NCI-H2107 treated with DMSO at 0.1 percent for 48 hours (cell line): ENCODE results near the gene KIAA2012.

Experiments
- DNase-seq: peaks from one replicate; lab custom pipeline; 2025; ENCODE audit not compliant: unreplicated experiment; lab: John Stamatoyannopoulos, UW

The KIAA2012 gene

DNA sequence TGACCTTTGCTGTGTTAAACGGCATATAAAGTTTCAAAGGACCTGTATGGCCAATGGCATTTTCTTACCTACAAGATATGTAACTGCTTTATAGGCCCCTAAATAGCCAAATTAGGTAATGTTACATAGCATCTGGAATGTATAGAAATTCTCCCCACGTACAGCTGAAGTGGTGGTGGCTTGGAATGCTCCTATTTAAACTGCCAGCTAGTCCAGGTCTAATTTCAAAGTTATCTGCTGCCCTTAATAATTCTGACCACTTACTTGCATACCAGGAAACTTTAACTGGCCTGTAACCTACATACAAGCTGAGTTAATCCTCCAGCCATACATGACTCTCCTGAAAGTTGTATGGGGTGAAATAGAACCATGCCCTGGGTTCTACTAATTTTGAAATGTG is 1.3 kb downstream of the KIAA2012 start:
- no peak for DNase-seq

DNA sequence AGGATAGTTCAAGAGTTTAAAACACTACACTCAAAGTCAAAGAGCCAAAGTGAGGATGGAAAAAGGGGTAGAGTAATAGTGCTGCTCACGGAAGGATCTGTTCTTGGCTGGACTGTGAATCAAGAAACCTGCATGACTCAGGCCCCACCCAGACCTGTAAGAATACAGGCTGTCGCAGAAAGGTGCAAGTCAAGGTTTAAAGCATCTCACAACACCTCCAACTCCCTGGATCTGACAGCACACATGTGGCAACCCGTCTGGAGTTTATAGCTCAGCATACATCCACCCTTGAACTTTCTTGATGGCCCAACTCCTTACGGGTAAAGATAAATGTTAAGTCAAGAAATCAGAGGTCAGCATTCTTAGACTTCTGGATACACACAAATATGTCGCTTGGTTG is 6.3 kb downstream of the KIAA2012 start:
- DNase-seq = no peak

DNA sequence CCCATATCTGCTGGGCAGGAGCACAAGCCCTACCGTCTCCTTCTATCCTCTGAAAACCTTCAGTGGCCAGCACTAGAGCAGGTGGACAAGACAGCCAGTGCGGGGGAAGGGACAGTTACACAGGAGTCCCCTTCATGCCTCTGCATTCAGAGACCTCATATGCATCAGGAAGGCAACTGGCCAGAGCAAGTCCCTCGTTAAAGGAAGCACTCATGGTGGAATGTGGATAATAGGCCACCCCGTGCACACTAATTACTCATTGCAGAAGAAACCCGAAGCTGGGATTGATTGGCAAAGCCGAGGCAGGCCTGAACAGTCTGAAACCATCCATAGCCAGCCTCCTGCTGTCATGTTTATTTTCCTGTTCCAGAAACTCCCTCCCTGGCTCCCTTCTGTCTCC is 11.2 kb downstream of the KIAA2012 start:
- peak; percentile 68 for DNase-seq

DNA sequence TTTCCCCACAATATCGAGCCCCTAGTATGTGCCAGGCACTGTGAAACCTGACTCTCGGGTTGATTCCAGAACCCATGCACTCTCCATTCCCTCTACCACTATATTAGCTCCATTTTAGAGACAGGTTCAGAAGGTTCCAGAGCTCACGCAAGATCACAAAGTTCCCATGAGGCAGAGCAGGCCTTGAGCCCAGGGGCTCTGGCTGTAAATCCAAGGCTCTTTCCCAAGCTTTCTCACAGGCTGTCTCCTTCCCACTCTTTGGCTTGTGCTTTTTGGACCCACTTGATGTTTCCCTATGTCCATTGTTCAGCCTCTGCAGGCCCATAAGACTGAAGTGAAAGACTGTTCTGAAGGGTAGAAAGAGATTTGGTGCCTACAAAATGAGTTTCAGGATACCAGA is 15.7 kb downstream of the KIAA2012 start:
- DNase-seq = no peak

DNA sequence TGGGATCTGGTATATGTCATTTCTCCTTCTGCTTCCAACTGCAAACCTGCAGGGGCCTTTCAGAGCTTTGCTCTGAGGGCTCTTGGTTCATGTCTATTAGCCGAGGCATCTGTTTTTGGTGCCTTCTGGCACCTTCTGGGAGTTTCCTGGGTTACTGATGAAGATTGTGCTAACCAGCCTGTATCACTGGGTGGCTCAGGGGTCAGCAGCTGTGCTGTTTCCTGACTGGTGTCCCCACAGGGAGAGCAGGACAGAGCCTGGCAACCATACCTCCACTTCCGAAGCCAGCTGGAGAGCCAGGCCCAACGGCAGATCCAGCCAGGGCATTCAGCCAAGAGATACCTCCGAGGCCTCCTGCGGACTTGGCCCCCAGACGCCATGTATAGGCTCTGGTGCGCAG is 17.5 kb downstream of the KIAA2012 start:
- no peak for DNase-seq

DNA sequence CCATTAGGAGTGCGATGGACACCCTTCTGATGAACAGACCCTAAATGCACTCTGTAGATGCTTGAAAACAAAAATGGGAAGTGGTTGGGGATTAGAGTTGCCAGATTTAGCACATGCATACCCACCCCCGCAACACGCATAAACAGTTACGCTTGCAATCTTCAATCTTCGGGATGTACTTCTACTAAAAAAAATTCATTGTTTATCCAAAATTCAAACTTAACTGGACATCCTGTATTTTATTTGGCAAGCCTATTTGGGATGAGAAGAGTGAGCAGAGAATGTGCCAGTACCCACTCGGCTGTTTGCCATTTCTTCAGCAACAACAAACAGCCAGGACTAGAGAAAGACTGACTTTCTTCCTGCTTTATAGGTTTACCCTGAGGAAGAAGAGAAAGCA is 18.4 kb downstream of the KIAA2012 start:
- DNase-seq = no peak

DNA sequence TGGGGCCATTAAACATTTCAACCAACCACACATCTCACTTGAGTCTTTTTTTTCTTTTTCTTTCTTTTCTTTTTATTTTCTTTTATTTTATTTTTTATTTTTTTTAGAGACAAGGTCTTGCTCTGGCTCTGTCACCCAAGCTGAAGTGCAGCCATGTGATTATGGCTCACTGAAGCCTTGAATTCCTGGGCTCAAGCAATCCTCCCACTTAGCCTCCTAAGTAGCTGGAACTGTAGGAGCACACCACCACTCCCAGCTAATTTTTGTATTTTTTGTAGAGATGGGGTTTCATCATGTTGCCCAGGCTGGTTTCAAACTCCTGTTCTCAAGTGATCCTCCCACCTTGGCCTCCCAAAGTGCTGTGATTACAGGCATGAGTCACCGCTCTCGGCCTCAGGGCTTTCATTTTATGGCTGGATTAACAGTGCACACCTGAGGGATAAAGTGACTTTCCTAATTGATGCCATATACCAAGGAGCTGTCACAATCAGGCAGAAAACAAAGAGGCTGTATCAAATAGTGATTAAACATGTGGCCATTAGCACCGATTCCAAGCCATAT is 21.5 kb downstream of the KIAA2012 start:
- no peak for DNase-seq

DNA sequence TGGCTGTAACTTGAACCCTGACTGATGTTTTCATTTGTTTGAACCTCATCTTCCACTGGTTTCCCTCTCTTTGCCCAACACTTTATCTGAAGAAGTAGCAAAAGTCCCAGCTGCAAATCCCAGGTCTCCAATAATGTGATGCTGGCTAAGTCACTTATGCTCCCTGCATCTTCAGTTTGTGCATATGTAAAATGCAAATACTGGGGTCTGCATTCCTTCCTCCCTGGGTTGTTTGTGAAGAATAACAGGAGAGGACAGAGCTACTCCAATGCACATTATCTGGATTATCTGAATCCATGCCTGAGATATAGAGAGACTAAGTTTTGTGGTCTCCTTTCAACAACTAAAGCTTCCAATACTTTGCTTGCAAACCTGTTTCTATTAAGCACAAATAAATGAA is 22.2 kb downstream of the KIAA2012 start:
- DNase-seq = no peak

DNA sequence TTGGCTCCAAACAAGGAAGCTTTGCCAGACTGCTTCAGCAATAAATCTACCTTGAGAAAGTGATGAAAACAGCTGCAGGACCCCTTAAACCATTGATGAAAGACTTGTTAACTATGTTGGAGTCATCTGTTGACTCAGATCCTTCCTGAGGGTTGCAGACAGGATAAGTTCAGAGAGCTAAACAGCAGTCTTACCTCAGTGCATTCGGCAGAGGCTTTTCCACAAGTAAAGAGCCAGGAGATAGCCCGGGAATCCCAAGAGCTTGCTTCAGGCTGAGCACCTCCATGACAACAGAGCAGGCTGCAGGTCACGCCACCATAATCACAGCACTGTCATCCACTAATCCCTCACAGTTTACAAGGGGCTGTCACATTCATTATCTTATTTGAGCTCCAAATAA is 23.7 kb downstream of the KIAA2012 start:
- no peak for DNase-seq

DNA sequence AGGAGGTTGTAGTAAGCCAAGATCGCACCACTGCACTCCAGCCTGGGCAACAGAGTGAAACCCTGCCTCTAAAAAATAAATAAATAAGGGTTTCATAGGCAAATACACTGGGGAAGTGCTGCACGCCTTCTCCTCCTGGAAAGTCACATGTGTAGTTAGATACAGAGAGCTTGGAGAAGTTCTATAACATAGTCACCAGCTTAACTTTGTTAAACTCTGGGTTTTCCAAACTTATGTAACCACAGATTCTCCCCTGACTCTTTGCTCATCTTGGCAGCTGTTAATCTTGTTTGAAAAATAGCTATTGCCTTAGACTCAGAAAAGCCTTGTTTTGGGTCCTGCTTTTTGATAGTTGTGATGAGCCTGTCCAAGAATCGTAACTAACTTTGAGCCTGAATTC is 25.2 kb downstream of the KIAA2012 start:
- DNase-seq = no peak

DNA sequence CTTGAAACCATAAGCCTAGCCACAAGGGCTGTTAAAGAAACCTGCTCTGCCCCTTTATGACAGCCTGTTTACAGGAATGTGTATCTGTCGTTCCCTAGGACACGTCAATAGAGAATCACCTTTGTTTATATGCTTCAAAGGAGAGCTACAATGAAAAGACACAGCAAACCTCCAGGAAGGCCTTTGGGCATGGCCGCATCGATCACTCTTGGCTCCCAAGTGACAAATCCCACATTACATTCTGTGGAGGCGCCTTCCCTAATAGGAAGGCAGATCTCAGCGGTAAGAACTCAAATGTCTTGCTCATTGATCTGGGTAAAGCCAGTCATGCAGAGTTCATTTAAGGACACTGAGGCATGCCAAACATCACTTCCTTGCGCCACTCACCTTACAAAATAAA is 26.5 kb downstream of the KIAA2012 start:
- DNase-seq = no peak

DNA sequence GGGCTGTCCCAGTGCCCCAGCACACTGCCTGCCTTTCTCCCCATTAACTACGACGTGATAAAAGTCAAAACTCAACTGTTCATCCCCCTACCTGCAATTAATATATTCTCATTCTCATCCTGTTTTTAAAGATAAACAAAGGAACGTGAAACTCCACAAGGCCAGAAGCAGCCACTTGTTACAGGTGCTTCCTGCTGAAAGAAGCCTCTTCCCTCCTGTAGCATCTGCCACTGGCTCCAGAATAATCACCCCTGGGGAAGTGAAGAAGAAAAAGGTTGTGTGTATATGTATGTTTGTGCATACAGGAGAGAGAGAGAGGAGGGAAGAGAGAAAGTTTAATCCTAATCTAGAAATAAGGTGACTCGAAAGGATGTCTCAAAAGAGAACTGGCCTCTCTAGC is 27.1 kb downstream of the KIAA2012 start:
- DNase-seq = no peak

DNA sequence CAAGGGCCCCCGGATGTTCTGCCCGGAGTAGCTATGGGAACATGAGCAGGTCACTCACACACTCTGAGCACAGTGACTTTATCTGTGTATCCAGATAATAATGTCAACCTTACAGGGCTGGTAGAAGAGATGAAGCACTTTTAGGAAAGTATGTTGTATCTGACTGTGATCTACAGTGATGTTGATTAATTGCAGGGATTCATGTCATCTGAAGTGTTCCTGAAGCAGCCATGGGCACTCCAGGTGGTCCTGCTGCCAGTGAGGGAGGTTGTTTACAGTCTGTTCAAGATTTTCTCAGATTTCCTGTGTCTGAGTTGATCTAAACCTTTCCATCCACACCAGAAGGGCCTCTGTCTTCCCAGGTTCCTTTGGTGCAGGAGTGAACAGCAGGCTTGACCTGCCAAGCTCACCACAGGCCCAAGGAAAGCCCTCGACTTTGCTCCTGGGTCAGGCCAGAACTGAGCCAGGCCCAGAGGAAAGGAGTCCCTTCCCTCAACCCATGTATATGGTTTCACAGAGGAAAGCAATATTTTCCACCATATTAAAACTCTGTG is 28.0 kb downstream of the KIAA2012 start:
- DNase-seq = no peak

DNA sequence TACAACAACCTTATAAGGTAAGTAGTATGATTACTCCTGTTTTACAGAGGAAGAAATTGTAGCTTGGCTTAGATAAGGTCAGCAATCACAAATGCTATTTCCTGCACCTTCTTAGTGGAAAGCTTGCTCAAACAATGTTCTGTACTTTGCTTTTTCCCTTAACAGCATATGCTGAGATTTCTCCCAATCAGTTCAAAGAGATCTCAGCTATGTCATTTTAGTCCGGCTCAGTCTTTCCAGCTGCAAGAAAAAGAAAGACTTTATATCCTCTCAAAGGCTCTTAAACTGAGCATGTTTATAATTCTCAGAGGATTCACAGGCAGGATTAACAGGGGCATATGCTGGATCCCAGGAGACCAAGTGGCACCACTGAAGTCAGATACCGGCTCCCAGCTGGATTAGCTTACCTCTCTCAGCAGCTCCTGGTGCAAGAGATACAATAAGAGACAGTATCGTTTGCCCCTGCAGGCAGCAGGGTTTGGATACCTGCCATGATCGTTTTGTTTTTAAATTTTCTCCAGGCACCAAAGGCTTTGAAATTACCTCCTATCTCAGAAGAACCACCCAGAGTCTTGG is 29.5 kb downstream of the KIAA2012 start:
- peak; percentile 43 for DNase-seq

DNA sequence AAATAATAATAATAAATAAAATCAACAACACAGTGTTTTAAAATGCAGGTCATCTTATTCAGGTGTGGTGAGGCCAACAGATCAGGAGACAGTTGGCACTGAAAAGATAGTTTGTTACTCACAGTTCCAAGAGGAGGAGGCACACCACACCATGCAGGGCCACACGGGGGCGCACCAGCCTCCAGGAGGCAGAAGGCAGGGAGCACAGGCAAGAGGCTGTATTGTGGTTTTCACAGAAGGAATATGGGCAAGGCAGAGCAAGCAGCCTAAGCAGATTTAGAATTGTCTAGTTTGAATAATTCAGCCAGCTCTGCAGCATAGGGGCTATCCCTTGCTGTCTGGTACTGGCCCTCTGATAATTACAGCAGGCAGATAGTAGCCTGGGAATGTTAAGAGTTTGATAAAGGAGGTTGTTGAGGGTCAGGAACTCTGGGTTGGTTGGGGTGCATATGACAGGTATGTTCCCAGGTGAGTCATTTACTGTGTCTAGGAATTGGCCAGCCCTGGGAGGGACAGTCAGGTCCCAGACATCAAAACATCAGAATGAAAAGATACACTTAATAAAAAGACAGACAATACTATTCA is 31.3 kb downstream of the KIAA2012 start:
- DNase-seq = no peak

DNA sequence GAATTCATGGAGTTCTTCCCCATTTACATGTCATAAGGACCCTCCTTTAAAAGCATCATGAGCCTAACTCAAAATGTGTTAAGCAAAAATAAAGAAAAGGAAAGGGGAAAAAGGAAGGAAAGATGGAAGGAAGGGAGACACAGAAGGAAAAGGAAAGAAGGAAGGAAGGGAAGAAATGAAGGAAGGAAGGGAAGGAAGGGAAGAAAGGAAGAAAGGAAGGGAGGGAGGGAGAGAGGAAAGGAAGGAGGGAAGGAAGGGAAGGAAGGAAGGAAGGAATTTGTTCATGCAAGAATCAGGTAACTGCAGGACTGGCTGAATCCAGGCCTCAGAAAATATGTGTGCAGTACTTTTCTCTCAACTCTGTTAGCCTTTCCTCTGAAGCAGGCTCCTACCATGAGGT is 32.0 kb downstream of the KIAA2012 start:
- no peak for DNase-seq

DNA sequence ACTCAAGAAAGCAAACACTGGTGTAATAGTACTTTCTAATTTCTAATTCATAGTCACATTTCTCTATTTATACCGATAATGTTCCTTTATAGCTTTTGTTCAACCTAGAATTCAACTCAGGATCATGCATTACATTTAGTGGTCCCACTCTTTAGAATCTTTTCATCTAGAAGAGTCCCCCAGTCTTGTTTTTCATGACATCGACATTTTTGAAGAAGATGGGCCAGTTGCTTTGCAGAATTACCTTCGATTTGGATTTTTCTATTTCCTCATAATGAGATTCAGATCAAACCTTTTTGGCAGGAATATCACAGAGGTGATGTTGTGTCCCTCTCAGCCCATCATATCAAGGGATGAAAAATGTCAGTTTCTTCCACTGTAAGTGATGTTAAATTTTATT is 35.3 kb downstream of the KIAA2012 start:
- DNase-seq = no peak

DNA sequence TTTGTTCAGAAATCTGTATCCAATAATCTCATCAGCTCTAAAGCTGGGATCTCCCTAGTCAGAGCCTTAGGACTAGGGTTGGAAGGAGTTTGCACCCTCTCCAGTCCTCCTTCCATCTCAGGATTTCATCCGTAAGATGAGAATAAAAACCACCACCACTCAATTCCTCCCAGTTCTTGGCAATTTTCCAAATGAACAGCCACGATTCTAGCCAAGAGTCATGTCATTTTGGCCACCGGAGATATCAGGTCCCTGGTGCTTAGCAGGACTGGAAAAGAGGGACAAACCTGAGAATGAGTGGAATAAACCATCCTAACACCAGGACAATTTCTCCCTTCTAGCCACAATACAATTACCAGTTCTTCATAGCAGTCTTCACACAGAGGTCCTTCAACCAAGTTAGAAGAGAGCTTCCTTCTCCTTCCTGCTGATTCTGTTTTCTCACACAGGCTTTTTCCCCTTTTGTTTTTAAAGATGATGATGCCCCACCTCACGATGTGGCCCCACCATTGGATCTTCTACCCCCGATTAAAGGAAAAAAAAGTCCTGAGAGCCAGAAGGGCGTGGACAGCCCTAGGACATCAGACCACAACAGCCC is 36.2 kb downstream of the KIAA2012 start:
- no peak for DNase-seq

DNA sequence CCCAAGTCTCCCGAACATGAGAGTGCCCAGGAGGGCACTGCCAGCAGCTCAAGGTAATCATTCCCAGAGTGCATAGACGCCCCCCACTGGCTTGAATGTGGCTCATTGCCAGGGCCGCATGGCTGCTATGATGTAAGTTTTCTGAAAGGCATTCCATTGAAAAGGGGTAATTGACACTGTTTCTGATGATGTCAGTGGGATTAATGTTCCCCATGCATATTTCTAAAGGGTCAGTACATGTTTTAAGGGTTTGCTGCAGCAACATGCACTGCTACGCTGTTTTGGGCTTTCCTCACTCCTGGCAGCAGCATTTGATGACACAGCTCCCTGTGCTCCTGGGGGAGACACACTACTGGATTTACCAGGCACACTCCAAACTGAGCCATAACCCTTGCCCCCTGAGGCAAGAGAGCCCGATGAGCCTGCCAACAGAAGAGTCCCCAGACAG is 36.7 kb downstream of the KIAA2012 start:
- no peak for DNase-seq

DNA sequence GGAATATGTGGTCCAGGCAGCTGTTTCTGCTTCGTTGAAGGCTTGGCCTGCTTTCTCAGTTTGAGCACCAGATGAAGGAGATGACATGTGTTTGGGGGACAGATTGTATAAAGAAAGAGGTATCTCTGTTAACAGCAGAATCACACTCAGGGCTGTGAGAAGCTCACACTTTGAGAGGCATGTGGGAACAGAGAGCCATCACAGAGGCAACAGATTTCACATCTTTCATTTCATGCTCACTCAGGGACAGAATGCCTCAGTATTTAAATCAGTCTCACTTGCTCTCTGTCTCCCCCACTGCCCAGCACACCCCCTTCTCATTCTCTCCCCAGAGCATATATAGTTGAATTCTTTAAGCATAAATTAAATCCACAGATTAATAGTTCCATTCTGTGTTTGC is 37.4 kb downstream of the KIAA2012 start:
- DNase-seq = no peak

DNA sequence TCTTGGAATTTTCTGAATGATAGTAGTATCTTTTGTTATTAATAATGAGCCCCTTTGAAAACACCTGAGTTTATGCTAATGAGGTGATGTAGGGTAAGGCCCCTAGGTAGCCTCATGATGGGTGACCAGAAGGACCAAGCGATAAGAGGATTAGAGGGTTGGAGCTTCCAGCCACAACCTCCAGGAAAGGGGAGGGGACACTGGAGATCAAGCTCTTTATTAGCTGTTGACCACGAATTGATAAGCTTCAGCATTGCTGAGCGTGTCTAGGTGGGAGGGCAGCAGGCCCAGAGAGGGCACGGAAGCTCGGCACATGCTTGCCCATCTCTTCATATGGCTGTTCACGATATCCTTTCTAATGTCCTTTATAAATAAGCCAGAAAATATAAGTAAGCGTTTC is 39.0 kb downstream of the KIAA2012 start:
- no peak for DNase-seq

DNA sequence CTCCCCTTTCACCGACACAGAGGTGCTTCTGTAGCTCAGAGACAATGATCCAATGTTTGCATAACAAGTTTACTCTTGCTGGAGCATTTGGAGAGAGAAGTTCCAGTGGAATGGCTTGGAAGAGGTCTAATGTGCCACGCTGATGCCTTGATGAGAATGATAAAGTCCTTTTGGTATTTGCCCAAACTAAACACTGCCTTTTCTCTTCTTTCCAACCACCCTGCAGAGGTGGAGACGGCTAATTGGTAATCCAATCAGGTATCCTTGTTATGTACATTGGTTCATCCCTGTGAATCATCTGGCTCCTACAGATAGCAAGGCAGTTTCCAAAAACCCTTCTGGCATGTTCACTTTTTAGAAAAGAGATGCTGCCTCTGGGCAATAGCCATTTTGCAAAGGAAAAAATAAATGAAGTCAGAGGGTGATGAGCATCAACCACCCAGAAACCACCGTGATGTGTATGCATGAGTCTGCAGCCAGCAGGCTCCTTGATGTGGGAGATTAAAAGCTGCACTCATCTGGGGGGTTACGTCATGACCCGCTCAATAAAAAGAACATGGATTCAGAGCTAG is 40.6 kb downstream of the KIAA2012 start:
- no peak for DNase-seq
